ENCODE measurements around the gene C19orf47.

C19orf47 gene

DNA sequence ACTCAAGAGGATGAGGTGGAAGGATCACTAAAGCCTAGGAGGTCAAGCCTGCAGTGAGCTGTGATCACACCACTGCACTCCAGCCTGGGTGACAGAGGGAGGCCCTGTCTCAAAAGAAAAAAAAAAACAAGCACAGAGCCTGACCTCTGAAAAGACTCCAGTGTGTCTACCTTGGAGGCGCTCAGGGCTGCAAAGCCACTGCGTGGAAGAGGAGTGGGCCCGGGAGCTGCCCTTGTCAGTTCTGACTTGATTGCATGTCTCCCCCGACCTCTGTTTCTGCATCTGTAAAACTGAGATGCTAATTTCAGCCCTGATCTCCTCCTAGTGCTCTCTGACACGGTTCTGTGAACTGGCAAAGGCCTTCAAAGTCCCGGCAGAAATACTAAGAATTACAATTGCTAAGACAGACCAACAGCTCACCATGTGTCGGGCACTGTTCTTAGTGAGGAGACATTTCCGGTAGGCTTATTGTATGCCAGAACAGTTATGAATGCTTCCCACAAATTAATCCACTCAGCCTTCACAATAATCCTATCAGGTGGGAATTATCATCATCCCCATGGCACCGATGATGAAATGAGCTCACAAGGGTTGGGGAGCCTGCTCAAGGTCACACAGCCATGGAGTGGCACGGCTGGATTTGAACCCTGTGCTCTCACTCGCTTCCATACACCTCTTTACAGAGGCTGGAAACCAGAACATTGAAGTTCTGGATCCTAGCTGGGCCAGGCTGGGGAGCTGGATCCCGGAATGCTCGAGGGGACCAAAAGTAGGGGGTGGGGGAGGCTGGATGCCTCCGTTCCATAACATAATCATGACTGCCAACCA, 66.6 kb downstream of the C19orf47 start:
- no peak for DNase-seq (ENCODE audit: low spot score)

DNA sequence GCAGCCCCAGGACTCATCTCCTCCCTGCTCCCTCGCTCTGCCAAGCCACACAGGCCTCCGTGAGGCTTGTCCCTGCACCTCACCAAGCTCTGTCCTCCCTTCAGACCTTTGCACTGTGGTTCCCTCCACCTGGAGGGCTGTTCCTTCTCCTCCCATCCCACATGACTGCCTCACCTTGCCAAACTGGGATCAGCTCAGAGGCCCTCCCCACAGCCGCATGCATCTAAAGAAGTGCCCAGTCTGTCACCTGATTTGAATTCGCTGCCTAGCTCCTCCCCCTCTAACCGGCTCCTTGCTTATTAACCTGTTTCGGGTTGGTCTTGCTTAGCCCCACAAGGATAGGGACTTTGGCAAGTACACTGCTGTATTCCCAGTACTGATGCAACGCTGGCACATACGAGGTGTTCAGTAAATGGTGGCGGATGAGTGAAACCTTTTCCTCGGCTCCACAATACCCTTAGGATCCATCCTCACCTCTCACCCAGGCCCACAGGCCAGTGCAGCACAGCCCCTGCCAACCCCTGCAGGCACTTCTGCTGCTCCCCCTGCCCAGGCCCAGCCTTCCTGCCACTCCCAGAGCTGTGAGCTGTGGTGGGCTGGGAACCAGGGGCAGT, 67.5 kb downstream of the C19orf47 start:
- DNase-seq (ENCODE audit: low spot score) = no peak

DNA sequence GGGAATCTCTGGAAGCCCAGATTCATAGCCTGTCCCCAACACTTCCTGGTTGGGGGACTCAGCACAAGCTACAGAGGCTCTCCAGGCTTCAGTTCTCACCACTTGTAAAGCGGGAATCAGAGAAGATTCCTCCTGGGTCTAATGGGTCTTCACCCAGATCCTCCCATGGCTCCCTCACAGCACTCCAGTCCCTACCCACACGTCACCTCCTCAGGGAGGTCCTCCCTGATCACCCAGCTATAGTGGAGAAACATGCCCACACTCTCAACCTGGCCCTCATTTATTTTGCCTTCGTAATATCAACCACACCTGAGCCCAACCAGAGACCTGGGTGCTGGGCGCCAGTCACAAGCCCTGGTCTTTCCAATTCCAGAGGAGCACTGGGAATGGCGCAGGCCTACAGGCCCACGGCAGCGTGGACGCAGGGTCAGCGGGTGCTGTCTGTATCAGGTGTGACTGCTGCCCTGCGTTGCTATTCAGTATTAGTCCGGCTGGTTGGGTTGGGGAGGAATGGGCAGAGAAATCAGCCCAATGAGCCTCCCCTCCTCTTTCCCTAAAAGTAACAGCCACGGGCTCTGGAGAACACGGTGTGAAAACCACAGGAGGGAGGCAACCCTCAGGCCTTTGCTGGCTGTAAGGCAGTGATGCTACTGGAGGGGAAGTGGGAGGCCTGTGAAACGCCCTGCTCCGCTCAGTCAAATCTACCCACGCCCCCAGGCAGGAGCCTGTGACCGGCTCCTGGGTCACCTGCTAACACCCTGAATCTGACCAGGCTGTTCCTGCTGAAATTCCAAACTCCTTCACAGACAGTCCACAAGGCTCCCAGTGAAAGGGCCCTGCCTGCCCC, 68.2 kb downstream of the C19orf47 start:
- no peak for DNase-seq (ENCODE audit: low spot score)

DNA sequence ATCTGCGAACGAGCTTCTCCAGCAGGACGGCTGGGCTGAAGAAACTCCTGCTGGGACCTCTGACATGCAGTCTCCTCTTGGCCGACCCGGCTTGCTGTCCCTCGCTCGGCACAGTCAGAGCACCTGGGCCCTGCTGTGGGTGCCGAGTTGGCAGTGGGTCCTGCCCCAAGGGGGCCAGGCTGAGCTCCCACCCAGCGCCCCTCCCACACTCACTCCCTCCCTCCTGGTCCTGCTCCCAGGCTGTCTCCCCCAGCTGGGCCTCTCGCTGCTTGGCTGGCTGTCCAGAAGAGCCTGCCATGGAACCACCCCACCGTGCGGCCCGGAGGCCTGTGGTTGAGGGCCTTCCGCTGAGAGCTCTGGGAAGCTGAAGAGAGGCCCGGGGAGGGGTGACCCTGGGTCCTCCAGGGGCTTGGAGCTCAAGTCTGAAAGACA, 69.1 kb downstream of the C19orf47 start:
- DNase-seq (ENCODE audit: low spot score) = no peak

DNA sequence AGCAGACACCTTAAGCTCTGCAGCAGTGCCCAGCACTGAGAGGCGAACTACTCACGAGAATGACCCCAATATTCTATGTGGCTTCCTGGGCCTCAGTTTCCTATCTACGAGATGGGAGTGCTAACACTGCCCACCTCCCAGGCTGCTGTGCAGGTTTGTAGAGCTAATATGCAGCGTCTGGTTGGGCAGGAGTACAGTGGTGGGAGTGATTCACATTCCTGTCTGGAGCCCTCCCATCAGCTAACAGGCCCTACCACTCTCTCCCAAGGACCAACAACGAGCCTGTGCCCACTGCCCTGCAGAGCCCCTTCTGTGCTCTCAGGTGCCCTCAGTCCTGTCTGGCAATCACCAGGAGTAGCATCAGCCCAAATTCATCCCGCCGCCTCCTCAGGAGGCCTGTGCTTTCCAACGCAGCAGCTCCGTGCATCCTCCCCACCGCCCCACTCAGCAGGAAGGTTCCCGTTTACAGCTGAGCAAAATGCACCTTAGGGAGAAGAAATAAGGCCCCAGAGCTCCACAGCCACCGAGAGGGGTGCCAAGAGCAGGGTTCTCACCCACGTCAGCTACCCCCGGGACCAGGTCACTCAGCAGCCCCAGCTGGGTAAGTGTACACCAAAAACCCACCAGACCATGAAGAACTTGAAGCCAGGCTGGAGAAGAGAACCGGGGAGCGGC, 69.7 kb downstream of the C19orf47 start:
- no peak for DNase-seq (ENCODE audit: low spot score)

DNA sequence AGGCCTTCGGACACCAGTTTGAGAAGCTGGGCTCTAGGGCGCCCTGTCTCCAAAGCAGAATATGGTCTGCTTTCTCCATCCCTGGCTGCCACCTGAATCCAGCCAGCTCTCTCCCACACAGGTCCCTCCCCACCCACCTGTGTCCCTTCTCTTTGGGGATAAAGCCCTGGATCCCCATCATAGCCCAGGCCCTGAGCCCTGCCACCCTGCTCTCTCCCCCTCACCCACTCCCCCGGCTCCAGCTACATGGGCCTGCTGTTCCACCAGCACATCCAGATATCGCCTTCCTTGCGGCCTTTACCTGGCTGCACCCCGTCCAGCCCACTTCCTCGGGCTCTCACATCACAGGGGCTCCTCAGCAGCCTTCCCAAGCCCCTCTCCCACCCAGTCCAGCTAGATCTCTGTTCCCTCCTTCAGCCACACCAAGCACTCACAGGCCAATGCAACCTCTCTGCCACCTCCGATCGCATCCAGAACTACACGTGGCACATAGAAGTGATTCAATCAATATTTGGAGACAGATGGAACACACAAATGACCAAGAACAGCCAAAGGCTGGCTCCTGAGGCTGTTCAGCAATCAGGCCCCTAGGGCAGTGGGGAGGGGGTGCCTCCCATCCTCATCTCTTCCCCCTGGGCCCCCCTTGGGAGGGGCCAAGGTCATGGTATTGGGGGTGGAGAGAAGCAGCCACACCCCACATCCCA, 70.7 kb downstream of the C19orf47 start:
- DNase-seq (ENCODE audit: low spot score) = no peak

DNA sequence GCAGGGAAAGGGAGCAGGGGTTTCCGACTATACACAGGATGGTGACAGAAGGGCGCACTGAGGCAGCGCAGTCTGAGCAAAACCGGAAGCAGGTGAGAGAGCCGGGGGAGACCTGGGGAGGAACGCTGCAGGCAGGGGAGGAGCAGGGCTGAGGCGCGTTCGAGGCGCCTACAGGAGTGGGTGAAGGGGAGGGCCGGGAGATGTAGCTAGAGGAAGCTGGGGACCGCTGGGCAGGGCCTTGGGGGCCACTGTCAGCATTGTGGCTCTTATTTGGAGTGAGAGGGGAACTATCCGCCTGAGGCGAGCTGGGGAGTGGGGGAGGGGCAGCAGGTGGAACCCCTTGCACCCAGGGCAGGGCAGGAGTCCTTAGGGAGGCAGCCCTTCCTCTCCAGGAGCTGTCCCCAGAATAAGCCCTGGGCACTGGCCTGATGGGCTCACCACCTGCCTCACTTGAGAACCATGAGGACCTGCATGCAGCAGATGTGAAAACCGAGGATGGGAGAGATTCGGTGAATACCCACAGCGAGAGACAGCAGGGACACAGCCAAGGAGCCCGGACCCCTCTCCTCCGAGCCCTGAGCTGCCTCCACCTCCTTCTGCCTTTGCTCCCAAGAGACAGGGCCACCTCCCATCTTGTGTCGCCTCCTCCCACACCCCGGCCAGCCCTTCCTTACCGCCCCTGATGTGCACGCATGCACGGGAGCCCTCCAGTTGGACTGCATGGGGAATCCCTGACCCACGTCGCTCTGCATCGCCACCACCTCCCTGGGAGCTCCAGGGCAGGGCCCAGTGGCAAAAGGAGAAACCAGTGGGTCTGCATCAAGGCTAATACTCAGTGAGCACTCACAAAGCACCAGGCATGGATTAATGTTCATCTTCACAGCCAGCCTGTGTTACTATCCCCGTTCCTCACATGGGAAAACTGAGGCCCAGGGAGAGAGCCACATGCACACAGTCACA, 73.3 kb downstream of the C19orf47 start:
- DNase-seq (ENCODE audit: low spot score) = no peak

DNA sequence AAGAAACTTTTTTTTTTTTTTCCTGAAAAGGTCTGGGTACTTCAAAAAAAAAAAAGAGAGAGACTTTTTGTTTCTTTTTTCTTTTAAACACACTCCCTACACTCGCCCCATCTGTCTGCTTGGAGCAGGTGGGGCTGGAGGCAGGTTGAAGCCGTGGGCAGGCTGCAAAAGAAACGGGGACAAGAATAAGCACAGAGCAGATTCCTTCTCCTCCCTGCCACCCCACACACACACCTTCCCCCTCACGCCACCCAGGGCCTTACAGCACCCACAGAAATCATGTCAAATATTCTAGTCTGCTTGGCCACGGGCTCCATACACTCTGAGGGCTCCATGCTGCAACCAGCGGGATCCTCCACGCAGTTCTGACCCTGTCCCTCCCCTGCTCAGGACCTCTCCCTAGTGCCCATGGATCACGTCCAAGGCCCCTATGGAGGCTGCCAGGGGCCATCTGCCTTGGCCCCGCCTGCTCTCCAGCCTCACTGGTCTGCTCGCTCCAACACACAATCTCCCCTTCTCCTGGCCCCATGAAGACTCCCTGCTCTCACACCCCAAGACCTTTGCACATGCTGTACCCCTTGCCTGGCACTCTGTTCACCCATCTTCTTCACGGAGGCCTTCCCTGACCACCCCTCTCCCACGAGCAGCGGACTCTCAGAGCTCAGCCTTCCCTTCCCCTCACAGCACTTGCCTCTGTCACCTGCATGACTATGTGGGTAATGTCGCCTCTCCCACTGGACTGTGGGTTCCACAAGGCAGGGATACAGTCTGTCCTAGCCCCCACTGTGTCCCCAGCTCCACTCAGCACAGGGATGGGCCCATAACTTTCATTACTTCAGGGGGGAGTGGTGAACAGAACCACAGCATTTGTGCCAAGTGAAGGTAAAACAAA, 74.5 kb downstream of the C19orf47 start:
- no peak for DNase-seq (ENCODE audit: low spot score)

DNA sequence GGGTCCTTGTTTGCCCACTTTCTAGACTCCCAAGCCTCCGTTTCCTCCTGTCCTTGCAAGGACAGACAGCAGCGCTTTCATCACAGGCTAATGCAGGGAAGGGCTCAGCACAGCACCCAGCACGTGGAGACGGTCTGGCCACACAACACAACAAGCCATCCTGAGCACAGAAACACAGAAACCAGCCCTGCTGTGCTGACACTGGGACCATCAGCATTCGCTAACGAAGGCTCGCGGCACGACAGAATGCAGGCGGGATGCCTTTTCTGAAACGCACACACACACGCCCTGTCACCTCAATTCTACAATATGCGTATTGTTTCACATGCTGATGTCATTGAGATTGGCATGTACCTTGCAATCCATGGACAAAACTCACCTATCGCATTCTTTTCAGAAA, 75.9 kb downstream of the C19orf47 start:
- no peak for DNase-seq (ENCODE audit: low spot score)

DNA sequence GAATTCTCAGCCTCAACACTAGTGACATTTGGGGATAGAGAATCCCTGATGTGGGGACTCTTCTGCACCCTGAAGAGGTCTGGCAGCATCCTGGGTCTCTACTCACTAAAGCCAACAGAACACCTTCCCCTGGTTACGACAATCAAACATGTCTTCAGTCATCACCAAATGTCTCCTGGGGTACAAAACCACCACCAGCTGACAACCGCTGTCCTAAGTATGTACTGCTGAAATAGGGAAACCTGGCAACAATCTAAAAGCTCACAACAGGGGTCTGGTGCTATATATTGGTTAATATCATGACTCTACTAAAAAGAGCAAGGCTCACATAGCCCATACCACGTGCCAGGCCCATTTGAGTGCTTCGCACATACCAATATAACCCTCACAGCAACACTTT, 76.5 kb downstream of the C19orf47 start:
- DNase-seq (ENCODE audit: low spot score) = no peak

DNA sequence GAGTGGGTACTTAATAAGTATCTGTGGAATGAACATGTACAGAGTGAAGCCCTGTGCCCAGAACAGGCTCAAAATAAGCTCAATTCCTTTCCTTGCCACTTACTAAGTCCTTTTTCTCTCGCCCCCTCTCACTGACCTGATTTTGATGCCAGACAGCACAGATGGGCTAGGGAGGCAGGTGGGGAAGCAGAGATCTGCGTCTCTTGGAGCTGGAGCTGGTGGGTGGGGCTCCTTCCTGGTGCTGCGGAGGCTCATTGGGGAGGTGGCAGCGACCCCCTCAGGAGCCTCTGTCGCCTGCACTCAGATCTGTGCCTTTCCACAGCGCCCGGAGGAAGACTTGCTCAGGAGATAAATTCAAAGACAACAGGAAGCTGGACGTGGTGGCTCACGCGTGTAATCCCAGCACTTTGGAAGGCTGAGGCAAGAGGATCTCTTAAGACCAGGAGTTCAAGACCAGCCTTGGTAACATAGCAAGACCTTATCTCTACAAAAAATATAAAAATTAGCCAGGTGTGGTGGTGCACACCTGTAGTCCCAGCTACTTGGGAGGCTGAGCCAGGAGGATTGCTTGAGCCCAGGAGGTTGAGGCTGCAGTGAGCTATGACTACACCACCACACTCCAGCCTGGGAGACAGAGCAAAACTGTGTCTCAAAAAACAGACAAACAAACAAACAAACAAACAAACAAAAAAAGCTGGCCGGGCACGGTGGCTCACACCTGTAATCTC, 77.7 kb downstream of the C19orf47 start:
- DNase-seq (ENCODE audit: low spot score) = no peak

Measured in RKO (cell line).